Lower leg skin (tissue), 3 donors: Measurements from ENCODE around the gene GAB3.

Experiments used
- CTCF ChIP-seq, 3 donors: fragments of 450-650 bp; IDR thresholded peaks; one replicate each; pipeline ENCODE4 v1.5.1; 2016; ENCODE audit warnings: antibody characterized with exemption in 3 of 3, mild to moderate bottlenecking in 3 of 3, moderate library complexity in 2 of 3
- POLR2A ChIP-seq, 2 donors: fragments of 450-650 bp; IDR thresholded peaks; one replicate each; pipeline ENCODE4 v1.6.1; 2016 to 2017; ENCODE audit warnings: antibody characterized with exemption in 2 of 2, mild to moderate bottlenecking in 1 of 2, moderate library complexity in 1 of 2

DNA sequence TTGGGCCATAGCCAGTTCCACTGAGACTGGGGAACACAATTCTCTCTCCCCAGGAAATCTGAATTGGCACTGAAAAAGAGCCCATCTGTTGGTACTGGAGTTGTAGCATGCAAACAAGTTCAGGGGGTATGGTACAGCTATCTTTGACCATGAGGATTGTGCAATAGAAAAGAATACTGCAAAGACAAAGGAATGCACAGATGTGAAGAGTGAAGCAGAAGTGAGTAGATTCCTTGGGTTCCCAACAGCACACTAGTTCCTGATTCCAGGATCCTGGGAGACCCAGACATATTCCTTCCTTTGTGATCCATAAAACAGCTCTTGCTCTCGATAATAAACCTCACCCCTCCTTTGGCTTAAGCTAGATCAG lies 54.2 kb downstream of the GAB3 start:
- TF ChIP-seq CTCF (IDR thresholded peaks at IDR 0.05), result no peak
- no peak for TF ChIP-seq POLR2A (IDR thresholded peaks at IDR 0.05)
